Parathyroid adenoma (tissue), 2 donors: ENCODE data around the gene IL6ST.

Experiments used
- H2AFZ ChIP-seq: fragments of 300-600 bp; sonication (generic); one replicate; pipeline ENCODE4 v1.7.0; 2017; ENCODE audit warnings: antibody characterized with exemption, mild to moderate bottlenecking
- H3K27ac ChIP-seq: fragments of 300-600 bp; sonication (generic); one replicate; pipeline ENCODE4 v1.7.0; 2017
- H3K27me3 ChIP-seq: fragments of 300-600 bp; sonication (generic); one replicate; pipeline ENCODE4 v1.7.0; 2017; ENCODE audit warnings: low read length; ENCODE audit not compliant: control insufficient read depth, insufficient read depth
- H3K36me3 ChIP-seq: fragments of 300-600 bp; sonication (generic); one replicate; pipeline ENCODE4 v1.7.0; 2017; ENCODE audit warnings: low read length; ENCODE audit not compliant: control insufficient read depth, insufficient read depth
- H3K4me1 ChIP-seq: fragments of 300-600 bp; sonication (generic); one replicate; pipeline ENCODE4 v1.7.0; 2017; ENCODE audit warnings: control low read depth
- H3K4me2 ChIP-seq: fragments of 300-600 bp; sonication (generic); one replicate; pipeline ENCODE4 v1.7.0; 2017; ENCODE audit warnings: low read length
- H3K4me3 ChIP-seq: fragments of 300-600 bp; sonication (generic); one replicate; pipeline ENCODE4 v1.7.0; 2017; ENCODE audit warnings: low read depth, low read length
- H3K79me2 ChIP-seq: fragments of 300-600 bp; sonication (generic); one replicate; pipeline ENCODE4 v1.7.0; 2017; ENCODE audit warnings: control low read depth
- H3K9ac ChIP-seq: fragments of 300-600 bp; sonication (generic); one replicate; pipeline ENCODE4 v1.7.0; 2017; ENCODE audit warnings: mild to moderate bottlenecking
- H3K9me3 ChIP-seq: fragments of 300-600 bp; sonication (generic); one replicate; pipeline ENCODE4 v1.7.0; 2017; ENCODE audit warnings: low read length; ENCODE audit not compliant: control insufficient read depth
- CTCF ChIP-seq: fragments of 300-600 bp; sonication (generic); IDR thresholded peaks from one replicate; pipeline ENCODE4 v1.7.0; 2017; ENCODE audit warnings: antibody characterized with exemption, mild to moderate bottlenecking
- donor health status: primary hyperparathyroidism.

Gene IL6ST

GRCh38 chr5:55896663-55897062 lies 98.1 kb downstream of the IL6ST start:
- H3K79me2 ChIP-seq = no peaks in the 10 kb centered on the region
- H3K27ac ChIP-seq = no peak overlapping the region
- H3K9me3 ChIP-seq = no peaks in the 10 kb centered on the region
- no peak overlapping the region for H2AFZ ChIP-seq
- no peak overlapping the region for H3K9ac ChIP-seq
- no peaks in the 10 kb centered on the region for H3K27me3 ChIP-seq
- no peaks in the 10 kb centered on the region for H3K4me1 ChIP-seq
- H3K36me3 ChIP-seq = no peaks in the 10 kb centered on the region
- no peak for TF ChIP-seq CTCF
- H3K4me2 ChIP-seq = no peak overlapping the region
- H3K4me3 ChIP-seq = no peak overlapping the region

GRCh38 chr5:55896238-55896637 lies 98.5 kb downstream of the IL6ST start:
- Histone ChIP-seq H3K79me2 (no peaks in the 10 kb centered on the region), H3K36me3 (no peaks in the 10 kb centered on the region), H2AFZ (no peak overlapping the region), H3K4me3 (no peak overlapping the region), H3K9ac (no peak overlapping the region), H3K27ac (no peak overlapping the region), H3K4me2 (no peak overlapping the region), H3K4me1 (no peaks in the 10 kb centered on the region), H3K27me3 (no peaks in the 10 kb centered on the region), H3K9me3 (no peaks in the 10 kb centered on the region)
- no peak for TF ChIP-seq CTCF

GRCh38 chr5:55895346-55895745 lies 99.4 kb downstream of the IL6ST start:
- Histone ChIP-seq H3K79me2 (no peaks in the 10 kb centered on the region), H2AFZ (no peak overlapping the region), H3K36me3 (no peaks in the 10 kb centered on the region), H3K27me3 (no peaks in the 10 kb centered on the region), H3K9me3 (no peaks in the 10 kb centered on the region), H3K9ac (no peak overlapping the region), H3K4me2 (no peak overlapping the region), H3K4me3 (no peak overlapping the region), H3K27ac (no peak overlapping the region), H3K4me1 (no peaks in the 10 kb centered on the region)
- no peak for TF ChIP-seq CTCF

- Histone ChIP-seq H3K27me3 (no peaks in the 10 kb centered on the region), H3K79me2 (no peaks in the 10 kb centered on the region), H3K4me2 (no peak overlapping the region), H3K9ac (no peak overlapping the region), H2AFZ (no peak overlapping the region), H3K27ac (no peak overlapping the region), H3K4me1 (no peaks in the 10 kb centered on the region), H3K4me3 (no peak overlapping the region), H3K36me3 (no peaks in the 10 kb centered on the region), H3K9me3 (no peaks in the 10 kb centered on the region)
- no peak for TF ChIP-seq CTCF
Observed at GRCh38 chr5:55894135-55894534, 100.6 kb downstream of the IL6ST start.

- Histone ChIP-seq H2AFZ (no peak overlapping the region), H3K27ac (no peak overlapping the region), H3K79me2 (no peaks in the 10 kb centered on the region), H3K36me3 (no peaks in the 10 kb centered on the region), H3K9me3 (no peaks in the 10 kb centered on the region), H3K4me1 (no peaks in the 10 kb centered on the region), H3K9ac (no peak overlapping the region), H3K27me3 (no peaks in the 10 kb centered on the region), H3K4me3 (no peak overlapping the region), H3K4me2 (no peak overlapping the region)
- no peak for TF ChIP-seq CTCF
Observed at GRCh38 chr5:55892479-55892878, 102.3 kb downstream of the IL6ST start.
